ENCODE results near the gene PSMD11. TPM values are rescaled to one million over a fixed set of nuclear protein-coding genes. Genes with fewer than 3 reads are reported as not detected.

The PSMD11 gene
- total RNA-seq, 1 donor from 2014 or later = 63.7 TPM

- DNase-seq = no peak
- H3K27ac ChIP-seq (replicated peaks) = no peak overlapping the region
- no peaks in the 10 kb centered on the region for H3K36me3 ChIP-seq
- TF ChIP-seq CTCF (IDR thresholded peaks at IDR 0.05; ENCODE audit: borderline replicate concordance) = no peak
- intact Hi-C loops (cut with micrococcal nuclease) = no loop called here
- H3K4me1 ChIP-seq = no peaks in the 10 kb centered on the region
- H3K4me3 ChIP-seq = no peak overlapping the region
- H3K27me3 ChIP-seq (ENCODE audit: low read depth) = no peaks in the 10 kb centered on the region
- H3K9me3 ChIP-seq (replicated peaks) = no peaks in the 10 kb centered on the region
Measured at GRCh38 chr17:32510466-32510865, 66.2 kb downstream of the PSMD11 start.

GRCh38 chr17:32512328-32512727 lies 68.0 kb downstream of the PSMD11 start:
- Histone ChIP-seq H3K27ac (replicated peaks) (no peak overlapping the region), H3K9me3 (replicated peaks) (no peaks in the 10 kb centered on the region), H3K4me1 (peaks cover 14% of the 10 kb centered on the region), H3K27me3 (ENCODE audit: low read depth) (no peaks in the 10 kb centered on the region), H3K4me3 (no peak overlapping the region), H3K36me3 (no peaks in the 10 kb centered on the region)
- TF ChIP-seq CTCF (IDR thresholded peaks at IDR 0.05; ENCODE audit: borderline replicate concordance) = no peak
- intact Hi-C loops (cut with micrococcal nuclease) = no loop called here
- DNase-seq = no peak

- H3K4me3 ChIP-seq = no peak overlapping the region
- H3K36me3 ChIP-seq = no peaks in the 10 kb centered on the region
- TF ChIP-seq CTCF (IDR thresholded peaks at IDR 0.05; ENCODE audit: borderline replicate concordance) = no peak
- H3K9me3 ChIP-seq (replicated peaks) = no peaks in the 10 kb centered on the region
- H3K4me1 ChIP-seq = peaks cover 16% of the 10 kb centered on the region
- no peak for DNase-seq
- intact Hi-C loops (cut with micrococcal nuclease) = no loop called here
- H3K27ac ChIP-seq (replicated peaks) = no peak overlapping the region
- no peaks in the 10 kb centered on the region for H3K27me3 ChIP-seq (ENCODE audit: low read depth)
Measured at GRCh38 chr17:32513579-32513978, 69.3 kb downstream of the PSMD11 start.

- DNase-seq = no peak
- H3K27ac ChIP-seq (replicated peaks) = no peak overlapping the region
- no peaks in the 10 kb centered on the region for H3K36me3 ChIP-seq
- intact Hi-C loops (cut with micrococcal nuclease) = no loop called here
- H3K27me3 ChIP-seq (ENCODE audit: low read depth) = no peaks in the 10 kb centered on the region
- H3K4me1 ChIP-seq = peaks cover 23% of the 10 kb centered on the region
- H3K9me3 ChIP-seq (replicated peaks) = no peaks in the 10 kb centered on the region
- TF ChIP-seq CTCF (IDR thresholded peaks at IDR 0.05; ENCODE audit: borderline replicate concordance) = no peak
- no peak overlapping the region for H3K4me3 ChIP-seq
Measured at GRCh38 chr17:32514606-32515005, 70.3 kb downstream of the PSMD11 start.

GRCh38 chr17:32515677-32516383 lies 71.5 kb downstream of the PSMD11 start:
- H3K4me1 ChIP-seq = peaks cover 35% of the 10 kb centered on the region
- no peak overlapping the region for H3K4me3 ChIP-seq
- no peaks in the 10 kb centered on the region for H3K27me3 ChIP-seq (ENCODE audit: low read depth)
- no peaks in the 10 kb centered on the region for H3K9me3 ChIP-seq (replicated peaks)
- no peak for TF ChIP-seq CTCF (IDR thresholded peaks at IDR 0.05; ENCODE audit: borderline replicate concordance)
- H3K27ac ChIP-seq (replicated peaks) = peak overlapping the region; percentile 40
- no peak for DNase-seq
- intact Hi-C loops (cut with micrococcal nuclease) = no loop called here
- no peaks in the 10 kb centered on the region for H3K36me3 ChIP-seq
